Loucy (cell line): Measurements from ENCODE around the gene PPP2R3B.

Source experiments
- H2AFZ ChIP-seq: fragments of 200-600 bp; sonication (generic); 2 replicates; pipeline ENCODE4 v1.6.0; 2016; ENCODE audit warnings: antibody characterized with exemption, mild to moderate bottlenecking, low read length, moderate library complexity
- H3F3A ChIP-seq: fragments of 200-600 bp; 2 replicates; pipeline ENCODE4 v1.6.0; 2016; ENCODE audit warnings: antibody characterized with exemption, low read depth, mild to moderate bottlenecking
- H3K27me3 ChIP-seq: fragments of 200-600 bp; sonication (generic); 2 replicates; pipeline ENCODE4 v1.6.1; 2014; ENCODE audit warnings: low read length, mild to moderate bottlenecking; ENCODE audit not compliant: insufficient read depth, poor library complexity, severe bottlenecking
- H3K36me3 ChIP-seq: fragments of 200-600 bp; sonication (generic); 2 replicates; pipeline ENCODE4 v1.6.1; 2016; ENCODE audit warnings: low read length; ENCODE audit not compliant: insufficient read depth
- H3K4me1 ChIP-seq: fragments of 200-600 bp; sonication (generic); 2 replicates; pipeline ENCODE4 v1.5.1; 2014; ENCODE audit warnings: low read length, mild to moderate bottlenecking; ENCODE audit not compliant: insufficient read depth, poor library complexity, severe bottlenecking
- H3K4me2 ChIP-seq: fragments of 200-600 bp; sonication (generic); 2 replicates; pipeline ENCODE4 v1.6.0; 2014; ENCODE audit warnings: antibody characterized with exemption, low read length, low read depth, mild to moderate bottlenecking; ENCODE audit not compliant: poor library complexity, severe bottlenecking
- H3K4me3 ChIP-seq: fragments of 200-600 bp; sonication (generic); 2 replicates; pipeline ENCODE4 v1.5.1; 2014; ENCODE audit warnings: low read length, mild to moderate bottlenecking, mixed read lengths; ENCODE audit not compliant: poor library complexity, severe bottlenecking
- H3K79me2 ChIP-seq: fragments of 200-600 bp; sonication (generic); 2 replicates; pipeline ENCODE4 v1.6.1; 2014; ENCODE audit warnings: low read length; ENCODE audit not compliant: insufficient read depth
- H3K9ac ChIP-seq: fragments of 200-600 bp; sonication (generic); 2 replicates; pipeline ENCODE4 v1.6.0; 2014; ENCODE audit warnings: mild to moderate bottlenecking, low read depth, low read length, moderate library complexity; ENCODE audit not compliant: poor library complexity, severe bottlenecking
- H3K9me2 ChIP-seq: fragments of 200-600 bp; sonication (generic); replicated peaks from 2 replicates; pipeline ENCODE4 v1.6.1; 2016; ENCODE audit warnings: low read depth, low read length, mixed read lengths
- H3K9me3 ChIP-seq: fragments of 200-600 bp; sonication (generic); 2 replicates; pipeline ENCODE4 v1.6.1; 2014; ENCODE audit warnings: mild to moderate bottlenecking, antibody characterized with exemption, low read length, low read depth; ENCODE audit not compliant: insufficient read depth
- H4K20me1 ChIP-seq: fragments of 200-600 bp; sonication (generic); 2 replicates; pipeline ENCODE4 v1.6.0; 2014; ENCODE audit warnings: antibody characterized with exemption, low read length, mild to moderate bottlenecking; ENCODE audit not compliant: insufficient read depth, poor library complexity, severe bottlenecking
- CTCF ChIP-seq: fragments of 200-600 bp; sonication (generic); conservative IDR thresholded peaks from 2 replicates; pipeline ENCODE4 v1.5.1; 2014; ENCODE audit warnings: mild to moderate bottlenecking, antibody characterized with exemption, low read length
- EZH2phosphoT487 ChIP-seq: fragments of 200-600 bp; IDR thresholded peaks from 2 replicates; pipeline ENCODE4 v1.6.1; 2018; ENCODE audit warnings: antibody characterized with exemption, mild to moderate bottlenecking, moderate library complexity, borderline replicate concordance

The PPP2R3B gene

GRCh38 chrX:334971-335757 is 51.5 kb downstream of the PPP2R3B start:
- Histone ChIP-seq H3K4me2 (no peak overlapping the region), H3K79me2 (no peaks in the 10 kb centered on the region), H4K20me1 (no peaks in the 10 kb centered on the region), H3K9ac (no peak overlapping the region), H3K9me3 (no peaks in the 10 kb centered on the region), H3K9me2 (no peaks in the 10 kb centered on the region), H3K4me3 (no peak overlapping the region), H2AFZ (no peak overlapping the region), H3K4me1 (no peaks in the 10 kb centered on the region), H3F3A (no peaks in the 10 kb centered on the region), H3K36me3 (no peaks in the 10 kb centered on the region; the same call in 1 of the 2 replicates), H3K27me3 (no peaks in the 10 kb centered on the region)
- TF ChIP-seq CTCF (no peak), EZH2phosphoT487 (no peak)

- H3K9ac ChIP-seq: no peak overlapping the region
- no peak overlapping the region for H2AFZ ChIP-seq
- no peaks in the 10 kb centered on the region for H3K9me3 ChIP-seq
- H3K9me2 ChIP-seq: no peaks in the 10 kb centered on the region
- H3K27me3 ChIP-seq: no peaks in the 10 kb centered on the region
- no peak overlapping the region for H3K4me3 ChIP-seq
- no peak for TF ChIP-seq EZH2phosphoT487
- H4K20me1 ChIP-seq: no peaks in the 10 kb centered on the region
- no peaks in the 10 kb centered on the region for H3K79me2 ChIP-seq
- no peaks in the 10 kb centered on the region for H3F3A ChIP-seq
- H3K36me3 ChIP-seq: no peaks in the 10 kb centered on the region; the same call in 1 of the 2 replicates
- H3K4me2 ChIP-seq: no peak overlapping the region
- H3K4me1 ChIP-seq: no peaks in the 10 kb centered on the region
Measured at GRCh38 chrX:334331-334891, 52.3 kb downstream of the PPP2R3B start.

- no peak overlapping the region for H2AFZ ChIP-seq
- H3K79me2 ChIP-seq: no peaks in the 10 kb centered on the region
- TF ChIP-seq CTCF: no peak
- TF ChIP-seq EZH2phosphoT487: no peak
- no peak overlapping the region for H3K9ac ChIP-seq
- H3K4me3 ChIP-seq: no peak overlapping the region
- no peaks in the 10 kb centered on the region for H3K9me3 ChIP-seq
- no peaks in the 10 kb centered on the region for H4K20me1 ChIP-seq
- H3K9me2 ChIP-seq: no peaks in the 10 kb centered on the region
- no peaks in the 10 kb centered on the region; the same call in 1 of the 2 replicates for H3K36me3 ChIP-seq
- no peaks in the 10 kb centered on the region for H3K4me1 ChIP-seq
- no peaks in the 10 kb centered on the region for H3F3A ChIP-seq
- no peak overlapping the region for H3K4me2 ChIP-seq
- H3K27me3 ChIP-seq: no peaks in the 10 kb centered on the region
Measured at GRCh38 chrX:333611-334311, 52.9 kb downstream of the PPP2R3B start.
